ENCODE measurements around the gene TMEM18.

TMEM18 gene

DNA sequence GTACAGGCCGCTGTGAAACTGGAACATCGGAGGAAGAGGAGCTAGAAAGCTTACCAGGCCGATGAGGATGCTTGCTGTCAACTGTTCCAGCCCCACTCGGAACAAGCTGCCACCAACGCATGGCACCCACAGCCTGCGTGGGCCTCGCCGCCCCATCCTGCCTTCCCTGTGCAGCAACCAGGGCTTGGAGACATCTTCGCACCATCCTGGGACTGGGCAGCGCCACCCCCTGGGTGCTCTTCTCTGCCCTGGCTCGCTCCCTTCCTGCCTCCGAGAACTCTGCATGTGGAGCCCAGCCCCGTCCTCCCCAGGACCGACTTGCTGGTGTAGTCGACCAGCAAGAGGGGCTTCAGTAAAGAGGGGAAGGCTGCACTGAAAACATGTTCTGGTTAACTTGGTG is 10.8 kb downstream of the TMEM18 start:
- WGBS, result 97% methylated on average over 15 of the region's 15 CpGs
- H3K23ac ChIP-seq (ENCODE audit: low read length in 2 of 2), result no peak overlapping the region

DNA sequence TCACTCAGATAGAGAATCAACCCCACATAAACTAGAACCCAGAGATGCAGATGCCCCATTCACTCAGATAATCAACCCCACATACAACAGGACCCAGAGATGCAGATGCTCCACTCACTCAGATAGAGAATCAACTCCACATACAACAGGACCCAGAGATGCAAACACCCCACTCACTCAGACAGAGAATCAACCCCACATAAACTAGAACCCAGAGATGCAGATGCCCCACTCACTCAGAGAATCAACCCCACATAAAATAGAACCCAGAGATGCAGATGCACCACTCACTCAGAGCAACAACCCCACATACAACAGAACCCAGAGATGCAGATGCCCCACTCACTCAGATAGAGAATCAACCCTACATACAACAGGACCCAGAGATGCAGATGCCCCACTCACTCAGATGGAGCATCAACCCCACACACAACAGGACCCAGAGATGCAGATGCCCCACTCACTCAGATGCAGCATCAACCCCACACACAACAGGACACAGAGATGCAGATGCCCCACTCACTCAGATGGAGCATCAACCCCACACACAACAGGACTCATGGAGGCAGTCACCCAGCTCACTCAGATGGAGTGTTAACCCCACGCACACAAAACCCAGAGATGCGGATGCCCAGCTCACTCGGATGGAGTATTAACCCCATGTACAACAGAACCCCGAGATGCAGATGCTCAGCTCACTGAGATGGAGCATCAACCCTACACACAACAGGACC is 11.7 kb downstream of the TMEM18 start:
- no peaks in the 10 kb centered on the region for H3K9me3 ChIP-seq (ENCODE audit: control insufficient read depth, low read length)
- H2BK15ac ChIP-seq (ENCODE audit: low read depth, poor library complexity, severe bottlenecking), result no peak overlapping the region
- H3K4me1 ChIP-seq (ENCODE audit: control insufficient read depth, insufficient read depth, low read depth, low read length), result peaks cover 5% of the 10 kb centered on the region
- H2AFZ ChIP-seq (ENCODE audit: low read depth, low read length), result no peak overlapping the region
- no peak overlapping the region for H3K27ac ChIP-seq (ENCODE audit: low read length, poor library complexity, severe bottlenecking)
- H3K4me3 ChIP-seq (ENCODE audit: insufficient read depth in 1 of 2, low read depth in 1 of 2, low read length in 2 of 2), result no peak overlapping the region
- no peak overlapping the region for H3K14ac ChIP-seq (ENCODE audit: low read length in 2 of 2)
- no peak overlapping the region for H3K9ac ChIP-seq (ENCODE audit: low read length)
- H3K18ac ChIP-seq (ENCODE audit: low read depth in 1 of 2, low read length in 2 of 2), result no peak overlapping the region
- no peak overlapping the region for H4K8ac ChIP-seq (ENCODE audit: low read length)
- DNase-seq, result no peak
- H3K36me3 ChIP-seq (ENCODE audit: control insufficient read depth in 1 of 2, insufficient read depth in 2 of 2, low read depth in 1 of 2, low read length in 2 of 2), result peaks cover 33 to 63% of the 10 kb centered on the region in 2 experiments
- no peak overlapping the region for H3K4me2 ChIP-seq (ENCODE audit: low read length, poor library complexity, severe bottlenecking)
- WGBS, result 97% methylated on average over 4 of the region's 4 CpGs
- no peak overlapping the region for H2BK120ac ChIP-seq (ENCODE audit: low read depth, low read length)
- no peak overlapping the region for H2AK5ac ChIP-seq (ENCODE audit: low read length, severe bottlenecking)
- no peak overlapping the region for H3K23ac ChIP-seq (ENCODE audit: low read length in 2 of 2)
- peaks cover 27% of the 10 kb centered on the region for H3K79me1 ChIP-seq (replicated peaks; ENCODE audit: low read length, poor library complexity, severe bottlenecking)
- H4K91ac ChIP-seq (ENCODE audit: low read length), result no peak overlapping the region
- H2BK5ac ChIP-seq (ENCODE audit: low read depth, low read length, poor library complexity, severe bottlenecking), result no peak overlapping the region
- H2BK12ac ChIP-seq (ENCODE audit: low read length in 2 of 2), result no peak overlapping the region
- H3K4ac ChIP-seq (ENCODE audit: low read depth in 1 of 2, low read length in 2 of 2), result no peak overlapping the region
- peaks cover 7 to 11% of the 10 kb centered on the region in 2 experiments for H3K27me3 ChIP-seq (ENCODE audit: control insufficient read depth in 1 of 2, insufficient read depth in 1 of 2, low read length in 2 of 2)

More for the DNA sequence above, 10.8 kb downstream of the TMEM18 start:
- Histone ChIP-seq H4K91ac (ENCODE audit: low read length) (no peak overlapping the region), H2BK120ac (ENCODE audit: low read depth, low read length) (no peak overlapping the region), H3K4me3 (ENCODE audit: insufficient read depth in 1 of 2, low read depth in 1 of 2, low read length in 2 of 2) (no peak overlapping the region), H3K9me3 (ENCODE audit: control insufficient read depth, low read length) (no peaks in the 10 kb centered on the region), H3K4me2 (ENCODE audit: low read length, poor library complexity, severe bottlenecking) (no peak overlapping the region), H2AK5ac (ENCODE audit: low read length, severe bottlenecking) (no peak overlapping the region), H3K4ac (ENCODE audit: low read depth in 1 of 2, low read length in 2 of 2) (no peak overlapping the region), H3K27ac (ENCODE audit: low read length, poor library complexity, severe bottlenecking) (no peak overlapping the region), H3K9ac (ENCODE audit: low read length) (no peak overlapping the region), H3K27me3 (ENCODE audit: control insufficient read depth in 1 of 2, insufficient read depth in 1 of 2, low read length in 2 of 2) (peaks cover 0 to 2% of the 10 kb centered on the region in 2 experiments), H4K8ac (ENCODE audit: low read length) (no peak overlapping the region), H3K4me1 (ENCODE audit: control insufficient read depth, insufficient read depth, low read depth, low read length) (peaks cover 4% of the 10 kb centered on the region), H3K14ac (ENCODE audit: low read length in 2 of 2) (no peak overlapping the region), H2BK15ac (ENCODE audit: low read depth, poor library complexity, severe bottlenecking) (no peak overlapping the region), H3K18ac (ENCODE audit: low read depth in 1 of 2, low read length in 2 of 2) (no peak overlapping the region), H3K36me3 (ENCODE audit: control insufficient read depth in 1 of 2, insufficient read depth in 2 of 2, low read depth in 1 of 2, low read length in 2 of 2) (peaks cover 40 to 69% of the 10 kb centered on the region in 2 experiments), H2AFZ (ENCODE audit: low read depth, low read length) (no peak overlapping the region), H2BK12ac (ENCODE audit: low read length in 2 of 2) (no peak overlapping the region), H3K79me1 (replicated peaks; ENCODE audit: low read length, poor library complexity, severe bottlenecking) (peaks cover 34% of the 10 kb centered on the region), H2BK5ac (ENCODE audit: low read depth, low read length, poor library complexity, severe bottlenecking) (no peak overlapping the region)
- no peak for DNase-seq

DNA sequence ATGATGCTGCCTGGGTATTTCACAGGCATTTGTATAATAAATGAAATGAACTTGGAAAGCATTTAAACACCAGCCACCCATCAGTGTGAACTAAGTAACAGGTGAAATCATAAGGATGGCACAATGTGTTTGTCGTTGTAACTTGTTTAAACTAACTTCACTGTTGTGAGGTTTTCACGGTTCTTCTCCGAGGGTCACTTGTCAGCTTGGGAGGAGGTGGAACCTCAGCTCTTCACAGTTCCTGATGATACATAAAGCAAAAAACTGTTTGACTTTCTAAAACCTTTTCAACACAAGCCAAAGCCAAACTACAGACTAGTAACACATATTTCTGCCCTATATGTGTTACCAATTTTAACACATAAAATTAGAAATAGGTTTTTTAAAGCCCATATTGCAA is 13.1 kb downstream of the TMEM18 start:
- H3K27ac ChIP-seq (ENCODE audit: low read length, poor library complexity, severe bottlenecking), result no peak overlapping the region
- H2BK120ac ChIP-seq (ENCODE audit: low read depth, low read length), result no peak overlapping the region
- H3K9ac ChIP-seq (ENCODE audit: low read length), result no peak overlapping the region
- H3K23ac ChIP-seq (ENCODE audit: low read length in 2 of 2), result no peak overlapping the region
- H3K27me3 ChIP-seq (ENCODE audit: control insufficient read depth in 1 of 2, insufficient read depth in 1 of 2, low read length in 2 of 2), result peaks cover 8 to 26% of the 10 kb centered on the region in 2 experiments
- H3K18ac ChIP-seq (ENCODE audit: low read depth in 1 of 2, low read length in 2 of 2), result no peak overlapping the region
- no peak overlapping the region for H4K8ac ChIP-seq (ENCODE audit: low read length)
- 95% methylated on average over 3 of the region's 3 CpGs for WGBS
- peaks cover 21 to 49% of the 10 kb centered on the region in 2 experiments for H3K36me3 ChIP-seq (ENCODE audit: control insufficient read depth in 1 of 2, insufficient read depth in 2 of 2, low read depth in 1 of 2, low read length in 2 of 2)
- H2BK12ac ChIP-seq (ENCODE audit: low read length in 2 of 2), result no peak overlapping the region
- H2AK5ac ChIP-seq (ENCODE audit: low read length, severe bottlenecking), result no peak overlapping the region
- no peak overlapping the region for H2BK15ac ChIP-seq (ENCODE audit: low read depth, poor library complexity, severe bottlenecking)
- no peak overlapping the region for H3K14ac ChIP-seq (ENCODE audit: low read length in 2 of 2)
- peaks cover 4% of the 10 kb centered on the region for H3K4me1 ChIP-seq (ENCODE audit: control insufficient read depth, insufficient read depth, low read depth, low read length)
- H2BK5ac ChIP-seq (ENCODE audit: low read depth, low read length, poor library complexity, severe bottlenecking), result no peak overlapping the region
- H3K4ac ChIP-seq (ENCODE audit: low read depth in 1 of 2, low read length in 2 of 2), result no peak overlapping the region
- DNase-seq, result no peak
- no peaks in the 10 kb centered on the region for H3K9me3 ChIP-seq (ENCODE audit: control insufficient read depth, low read length)
- no peak overlapping the region for H4K91ac ChIP-seq (ENCODE audit: low read length)
- H3K4me3 ChIP-seq (ENCODE audit: insufficient read depth in 1 of 2, low read depth in 1 of 2, low read length in 2 of 2), result no peak overlapping the region
- peaks cover 19% of the 10 kb centered on the region for H3K79me1 ChIP-seq (replicated peaks; ENCODE audit: low read length, poor library complexity, severe bottlenecking)
- no peak overlapping the region for H3K4me2 ChIP-seq (ENCODE audit: low read length, poor library complexity, severe bottlenecking)
- no peak overlapping the region for H2AFZ ChIP-seq (ENCODE audit: low read depth, low read length)

DNA sequence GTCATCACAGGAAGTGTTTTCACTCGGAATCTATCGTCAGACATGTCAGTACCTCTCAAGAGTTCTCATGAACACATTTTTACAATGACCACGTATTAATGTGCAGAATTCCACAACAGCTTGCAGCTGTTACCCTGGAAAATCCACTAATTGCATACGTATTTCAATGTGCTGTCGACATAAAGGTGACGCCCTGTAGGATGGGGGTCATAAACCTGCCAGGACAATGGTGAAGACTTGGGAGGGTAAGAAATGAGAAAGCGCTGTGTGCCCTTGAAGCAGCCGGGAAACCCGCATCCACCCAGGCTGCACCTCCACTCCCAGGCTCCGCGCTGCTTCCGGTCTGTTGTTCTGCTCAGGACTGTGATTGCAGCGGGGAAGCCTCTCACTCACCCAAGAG is 14.0 kb downstream of the TMEM18 start:
- Histone ChIP-seq H3K79me1 (replicated peaks; ENCODE audit: low read length, poor library complexity, severe bottlenecking) (peaks cover 17% of the 10 kb centered on the region), H3K9ac (ENCODE audit: low read length) (no peak overlapping the region), H2BK5ac (ENCODE audit: low read depth, low read length, poor library complexity, severe bottlenecking) (no peak overlapping the region), H2BK120ac (ENCODE audit: low read depth, low read length) (no peak overlapping the region), H3K27ac (ENCODE audit: low read length, poor library complexity, severe bottlenecking) (no peak overlapping the region), H3K4me2 (ENCODE audit: low read length, poor library complexity, severe bottlenecking) (no peak overlapping the region), H2AFZ (ENCODE audit: low read depth, low read length) (no peak overlapping the region), H3K36me3 (ENCODE audit: control insufficient read depth in 1 of 2, insufficient read depth in 2 of 2, low read depth in 1 of 2, low read length in 2 of 2) (peaks cover 17 to 40% of the 10 kb centered on the region in 2 experiments), H2AK5ac (ENCODE audit: low read length, severe bottlenecking) (no peak overlapping the region), H4K91ac (ENCODE audit: low read length) (no peak overlapping the region), H3K4me3 (ENCODE audit: insufficient read depth in 1 of 2, low read depth in 1 of 2, low read length in 2 of 2) (no peak overlapping the region), H3K18ac (ENCODE audit: low read depth in 1 of 2, low read length in 2 of 2) (no peak overlapping the region), H3K23ac (ENCODE audit: low read length in 2 of 2) (no peak overlapping the region), H2BK12ac (ENCODE audit: low read length in 2 of 2) (no peak overlapping the region), H3K9me3 (ENCODE audit: control insufficient read depth, low read length) (no peaks in the 10 kb centered on the region), H4K8ac (ENCODE audit: low read length) (no peak overlapping the region), H2BK15ac (ENCODE audit: low read depth, poor library complexity, severe bottlenecking) (no peak overlapping the region), H3K4ac (ENCODE audit: low read depth in 1 of 2, low read length in 2 of 2) (no peak overlapping the region), H3K14ac (ENCODE audit: low read length in 2 of 2) (no peak overlapping the region), H3K27me3 (ENCODE audit: control insufficient read depth in 1 of 2, insufficient read depth in 1 of 2, low read length in 2 of 2) (peaks cover 8 to 33% of the 10 kb centered on the region in 2 experiments), H3K4me1 (ENCODE audit: control insufficient read depth, insufficient read depth, low read depth, low read length) (peaks cover 4% of the 10 kb centered on the region)
- no peak for DNase-seq
- WGBS, result 95% methylated on average over 13 of the region's 13 CpGs

Data from mesenchymal stem cell (in vitro differentiated cells and primary cell).